Suprapubic skin (tissue), 4 donors: ENCODE results near the gene KCNT1. TPM values are rescaled to one million over a fixed set of nuclear protein-coding genes. Genes with fewer than 3 reads are reported as not detected.

Source experiments
- DNase-seq, 2 donors: peaks; one replicate each; pipeline ENCODE4 v3.0.0-alpha.2; 2019; ENCODE audit warnings: low spot score in 2 of 2
- H3K27ac ChIP-seq: fragments of 200-600 bp; sonication (generic); one replicate; pipeline ENCODE4 v1.5.1; 2019
- H3K27me3 ChIP-seq: fragments of 200-600 bp; sonication (generic); one replicate; pipeline ENCODE4 v1.5.1; 2019
- H3K36me3 ChIP-seq: fragments of 200-600 bp; sonication (generic); one replicate; pipeline ENCODE4 v1.5.1; 2019
- H3K4me1 ChIP-seq: fragments of 200-600 bp; sonication (generic); one replicate; pipeline ENCODE4 v1.5.1; 2019
- H3K4me3 ChIP-seq: fragments of 200-600 bp; sonication (generic); one replicate; pipeline ENCODE4 v1.5.1; 2019; ENCODE audit warnings: mild to moderate bottlenecking
- H3K9me3 ChIP-seq: fragments of 200-600 bp; sonication (generic); one replicate; pipeline ENCODE4 v1.5.1; 2019
- CTCF ChIP-seq, 2 donors: fragments of 200-600 bp in 1 of 2; fragments of 450-650 bp in 1 of 2; sonication (generic) in 1 of 2; IDR thresholded peaks; one replicate each; pipeline ENCODE4 v1.5.1; 2016 to 2019; ENCODE audit warnings: antibody characterized with exemption in 2 of 2, mild to moderate bottlenecking in 1 of 2, moderate library complexity in 1 of 2
- EP300 ChIP-seq: sonication (generic); formaldehyde crosslinking; IDR thresholded peaks from one replicate; pipeline ENCODE4 v1.6.1; 2017; ENCODE audit warnings: antibody characterized with exemption
- POLR2A ChIP-seq, 2 donors: fragments of 450-650 bp; IDR thresholded peaks; one replicate each; pipeline ENCODE4 v1.6.1; 2017; ENCODE audit warnings: antibody characterized with exemption in 2 of 2, mild to moderate bottlenecking in 2 of 2, moderate library complexity in 2 of 2
- POLR2AphosphoS5 ChIP-seq, 3 donors: sonication (generic); formaldehyde crosslinking; IDR thresholded peaks; one replicate each; pipeline ENCODE4 v1.6.1; 2017; ENCODE audit warnings: antibody characterized with exemption in 3 of 3
- WGBS: methylation state at CpG from one replicate; pipeline ENCODE4 v1.1.5; 2018; 5-methylcytosine and 5-hydroxymethylcytosine counted together
- total RNA-seq, 4 donors: library from RNA; depleted of rRNA; stranded (reverse); fragments of >200 nt; gene quantifications; one replicate each; pipeline ENCODE4 v1.1.0, GENCODE V29; 2016

KCNT1 gene
- total RNA-seq, 4 donors from 2014 or later, result 0.10 to 0.23 TPM; not detected in 2

- no peak overlapping the region for H3K4me3 ChIP-seq
- peaks cover 5% of the 10 kb centered on the region for H3K4me1 ChIP-seq
- H3K27ac ChIP-seq, result no peak overlapping the region
- peaks cover 86% of the 10 kb centered on the region for H3K27me3 ChIP-seq
- H3K36me3 ChIP-seq, result no peaks in the 10 kb centered on the region
- 50% methylated on average over 9 of the region's 16 CpGs for WGBS
- H3K9me3 ChIP-seq, result no peaks in the 10 kb centered on the region
- no peak for DNase-seq
- TF ChIP-seq POLR2A (IDR thresholded peaks at IDR 0.05) (no peak), EP300 (no peak), CTCF (IDR thresholded peaks at IDR 0.05) (no peak), POLR2AphosphoS5 (IDR thresholded peaks at IDR 0.05) (no peak)
These were observed 10.8 kb downstream of the KCNT1 start for GRCh38 chr9:135712613-135713295.

- TF ChIP-seq CTCF (IDR thresholded peaks at IDR 0.05), result no peak
- TF ChIP-seq POLR2AphosphoS5 (IDR thresholded peaks at IDR 0.05), result no peak
- no peak for TF ChIP-seq POLR2A (IDR thresholded peaks at IDR 0.05)
- no peak for TF ChIP-seq EP300
- WGBS, result no CpG with 5 or more reads among the region's 103 CpGs
- H3K9me3 ChIP-seq, result no peaks in the 10 kb centered on the region
- peaks cover 97% of the 10 kb centered on the region for H3K27me3 ChIP-seq
- H3K27ac ChIP-seq, result no peak overlapping the region
- DNase-seq, result no peak
- peaks cover 5% of the 10 kb centered on the region for H3K4me1 ChIP-seq
- H3K4me3 ChIP-seq, result no peak overlapping the region
- H3K36me3 ChIP-seq, result no peaks in the 10 kb centered on the region
These were observed 12.5 kb downstream of the KCNT1 start for GRCh38 chr9:135714242-135715055.

GRCh38 chr9:135715056-135715595 is 13.1 kb downstream of the KCNT1 start:
- no peak for TF ChIP-seq EP300
- TF ChIP-seq POLR2AphosphoS5 (IDR thresholded peaks at IDR 0.05), result no peak
- no peak for TF ChIP-seq POLR2A (IDR thresholded peaks at IDR 0.05)
- no peak for TF ChIP-seq CTCF (IDR thresholded peaks at IDR 0.05)
- Histone ChIP-seq H3K9me3 (no peaks in the 10 kb centered on the region), H3K4me1 (peaks cover 5% of the 10 kb centered on the region), H3K27ac (no peak overlapping the region), H3K27me3 (peaks cover 99% of the 10 kb centered on the region), H3K36me3 (no peaks in the 10 kb centered on the region), H3K4me3 (no peak overlapping the region)
- 35% methylated on average over 23 of the region's 23 CpGs for WGBS
- DNase-seq, result no peak

- WGBS, result 90% methylated on average over 11 of the region's 11 CpGs
- no peak overlapping the region for H3K27ac ChIP-seq
- DNase-seq, result no peak
- TF ChIP-seq POLR2AphosphoS5 (IDR thresholded peaks at IDR 0.05) (no peak), POLR2A (IDR thresholded peaks at IDR 0.05) (no peak), EP300 (no peak), CTCF (IDR thresholded peaks at IDR 0.05) (no peak)
- no peak overlapping the region for H3K4me3 ChIP-seq
- H3K4me1 ChIP-seq, result peaks cover 5% of the 10 kb centered on the region
- no peaks in the 10 kb centered on the region for H3K9me3 ChIP-seq
- peaks cover 99% of the 10 kb centered on the region for H3K27me3 ChIP-seq
- no peaks in the 10 kb centered on the region for H3K36me3 ChIP-seq
These were observed 14.1 kb downstream of the KCNT1 start for GRCh38 chr9:135716045-135716444.

- H3K27ac ChIP-seq, result no peak overlapping the region
- no peaks in the 10 kb centered on the region for H3K9me3 ChIP-seq
- no peak overlapping the region for H3K4me3 ChIP-seq
- H3K4me1 ChIP-seq, result peaks cover 5% of the 10 kb centered on the region
- 85% methylated on average over 4 of the region's 13 CpGs for WGBS
- no peak for DNase-seq
- peaks cover 97% of the 10 kb centered on the region for H3K27me3 ChIP-seq
- no peaks in the 10 kb centered on the region for H3K36me3 ChIP-seq
- no peak for TF ChIP-seq CTCF (IDR thresholded peaks at IDR 0.05)
- TF ChIP-seq POLR2A (IDR thresholded peaks at IDR 0.05), result no peak
- no peak for TF ChIP-seq POLR2AphosphoS5 (IDR thresholded peaks at IDR 0.05)
- no peak for TF ChIP-seq EP300
These were observed 15.4 kb downstream of the KCNT1 start for GRCh38 chr9:135717410-135717809.
